OCI-LY3 (cell line): ENCODE results near the gene IRGQ.

Experiments
- H2AFZ ChIP-seq: fragments of 200-600, 300-600 bp; shearing (Covaris generic); 2 replicates; pipeline ENCODE4 v1.6.0; 2014; ENCODE audit warnings: antibody characterized with exemption, low read depth, low read length
- H3K27ac ChIP-seq: fragments of 200-600, 300-600 bp; sonication (generic); 2 replicates; pipeline ENCODE4 v1.5.1; 2014; ENCODE audit warnings: mild to moderate bottlenecking, low read length, moderate library complexity, mixed read lengths
- H3K27me3 ChIP-seq: fragments of 200-600, 300-600 bp; sonication (generic); 2 replicates; pipeline ENCODE4 v1.6.1; 2014; ENCODE audit warnings: low read depth, low read length, mixed read lengths
- H3K36me3 ChIP-seq: fragments of 200-600, 300-600 bp; sonication (generic); replicated peaks from 2 replicates; pipeline ENCODE3; 2014; ENCODE audit warnings: low read depth, low read length, mixed read lengths
- H3K4me1 ChIP-seq: fragments of 300-600, 200-600 bp; sonication (generic); 2 replicates; pipeline ENCODE4 v1.6.1; 2014; ENCODE audit warnings: low read length, mixed read lengths
- H3K4me2 ChIP-seq: fragments of 200-600, 300-600 bp; sonication (generic); 2 replicates; pipeline ENCODE4 v1.6.1; 2014; ENCODE audit warnings: low read length, mixed read lengths
- H3K4me3 ChIP-seq: fragments of 300-600, 200-600 bp; sonication (generic); 2 replicates; pipeline ENCODE4 v1.5.1; 2014; ENCODE audit warnings: antibody characterized with exemption, mild to moderate bottlenecking, low read length, moderate library complexity
- H3K79me2 ChIP-seq: fragments of 300-600, 200-600 bp; shearing (Covaris generic); 2 replicates; pipeline ENCODE4 v1.6.1; 2014; ENCODE audit warnings: mild to moderate bottlenecking, low read length, mixed read lengths
- H3K9ac ChIP-seq: fragments of 300-600, 200-600 bp; shearing (Covaris generic); 2 replicates; pipeline ENCODE4 v1.6.0; 2014; ENCODE audit warnings: mild to moderate bottlenecking, low read length, moderate library complexity
- H3K9me3 ChIP-seq: fragments of 200-600, 300-600 bp; shearing (Covaris generic); 2 replicates; pipeline ENCODE4 v1.6.1; 2014; ENCODE audit warnings: low read length, mixed read lengths; ENCODE audit not compliant: insufficient read depth
- H4K20me1 ChIP-seq: fragments of 200-600, 300-600 bp; sonication (generic); 2 replicates; pipeline ENCODE4 v1.6.1; 2016; ENCODE audit warnings: low read length, mixed read lengths; ENCODE audit not compliant: insufficient read depth
- EZH2phosphoT487 ChIP-seq: fragments of 200-600 bp; shearing (Covaris generic); IDR thresholded peaks from 2 replicates; pipeline ENCODE4 v1.6.1; 2018; ENCODE audit warnings: antibody characterized with exemption, mixed run types, low read depth
- TF ChIP-seq, protein P1 (sequence below): fragments of 200-600, 300-600 bp; sonication (generic); IDR thresholded peaks from 2 replicates; pipeline ENCODE4 v1.5.1; 2014; ENCODE audit warnings: antibody characterized with exemption, low read length, low read depth

Gene IRGQ

DNA sequence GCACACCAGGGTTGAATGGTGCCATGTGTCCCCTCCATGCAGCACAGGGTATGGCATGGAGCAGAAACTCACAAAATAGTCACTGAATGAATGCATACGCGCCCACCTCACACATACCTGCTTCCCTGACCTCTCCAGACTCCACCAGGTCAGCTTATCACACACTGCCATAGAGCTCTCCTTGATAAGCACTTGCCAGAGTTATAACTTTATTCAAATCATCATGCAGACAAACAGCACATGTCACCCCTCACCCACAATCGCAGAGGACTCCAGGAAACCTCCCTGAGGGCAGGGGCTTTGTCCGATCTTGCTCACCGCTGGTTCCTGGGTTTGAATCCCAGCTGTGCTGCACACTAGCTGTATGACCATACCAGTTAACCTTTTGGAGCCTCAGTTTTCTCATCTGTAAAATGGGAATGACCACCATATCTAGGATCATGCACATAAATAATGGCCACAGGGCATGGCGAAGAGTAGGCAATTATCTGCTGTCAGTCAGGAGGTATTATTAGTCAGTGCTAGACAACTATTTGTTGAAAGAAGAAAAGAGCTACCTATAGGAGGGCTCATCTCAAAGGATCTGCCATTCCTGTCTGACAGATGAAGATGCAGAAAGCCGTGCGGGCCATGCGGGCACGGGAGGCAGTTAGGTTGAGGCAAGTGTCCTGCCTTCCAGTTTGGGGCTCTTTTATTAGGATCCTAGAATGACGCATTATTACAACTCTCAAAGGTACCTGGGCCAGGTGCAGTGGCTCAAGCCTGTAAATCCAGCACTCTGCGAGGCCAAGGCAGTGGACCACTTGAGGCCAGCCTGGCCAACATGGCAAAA is 34.6 kb downstream of the IRGQ start:
- Histone ChIP-seq H3K4me3 (no peak overlapping the region), H3K27ac (no peak overlapping the region), H3K79me2 (no peaks in the 10 kb centered on the region), H2AFZ (no peak overlapping the region), H4K20me1 (no peaks in the 10 kb centered on the region), H3K9ac (no peak overlapping the region), H3K4me2 (no peak overlapping the region), H3K9me3 (no peaks in the 10 kb centered on the region), H3K4me1 (no peaks in the 10 kb centered on the region), H3K36me3 (peaks cover 6% of the 10 kb centered on the region), H3K27me3 (no peaks in the 10 kb centered on the region)
- TF ChIP-seq, protein P1, sequence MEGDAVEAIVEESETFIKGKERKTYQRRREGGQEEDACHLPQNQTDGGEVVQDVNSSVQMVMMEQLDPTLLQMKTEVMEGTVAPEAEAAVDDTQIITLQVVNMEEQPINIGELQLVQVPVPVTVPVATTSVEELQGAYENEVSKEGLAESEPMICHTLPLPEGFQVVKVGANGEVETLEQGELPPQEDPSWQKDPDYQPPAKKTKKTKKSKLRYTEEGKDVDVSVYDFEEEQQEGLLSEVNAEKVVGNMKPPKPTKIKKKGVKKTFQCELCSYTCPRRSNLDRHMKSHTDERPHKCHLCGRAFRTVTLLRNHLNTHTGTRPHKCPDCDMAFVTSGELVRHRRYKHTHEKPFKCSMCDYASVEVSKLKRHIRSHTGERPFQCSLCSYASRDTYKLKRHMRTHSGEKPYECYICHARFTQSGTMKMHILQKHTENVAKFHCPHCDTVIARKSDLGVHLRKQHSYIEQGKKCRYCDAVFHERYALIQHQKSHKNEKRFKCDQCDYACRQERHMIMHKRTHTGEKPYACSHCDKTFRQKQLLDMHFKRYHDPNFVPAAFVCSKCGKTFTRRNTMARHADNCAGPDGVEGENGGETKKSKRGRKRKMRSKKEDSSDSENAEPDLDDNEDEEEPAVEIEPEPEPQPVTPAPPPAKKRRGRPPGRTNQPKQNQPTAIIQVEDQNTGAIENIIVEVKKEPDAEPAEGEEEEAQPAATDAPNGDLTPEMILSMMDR, result no peak
- no peak for TF ChIP-seq EZH2phosphoT487

- Histone ChIP-seq H3K27me3 (no peaks in the 10 kb centered on the region), H3K4me3 (no peak overlapping the region), H4K20me1 (no peaks in the 10 kb centered on the region), H3K27ac (no peak overlapping the region), H3K4me2 (no peak overlapping the region), H3K79me2 (no peaks in the 10 kb centered on the region), H3K9me3 (no peaks in the 10 kb centered on the region), H3K4me1 (no peaks in the 10 kb centered on the region), H2AFZ (no peak overlapping the region), H3K9ac (no peak overlapping the region), H3K36me3 (peaks cover 6% of the 10 kb centered on the region)
- no peak for TF ChIP-seq EZH2phosphoT487
- TF ChIP-seq, protein P1, result no peak
Measured at GRCh38 chr19:43560687-43561086, 35.2 kb downstream of the IRGQ start.

DNA sequence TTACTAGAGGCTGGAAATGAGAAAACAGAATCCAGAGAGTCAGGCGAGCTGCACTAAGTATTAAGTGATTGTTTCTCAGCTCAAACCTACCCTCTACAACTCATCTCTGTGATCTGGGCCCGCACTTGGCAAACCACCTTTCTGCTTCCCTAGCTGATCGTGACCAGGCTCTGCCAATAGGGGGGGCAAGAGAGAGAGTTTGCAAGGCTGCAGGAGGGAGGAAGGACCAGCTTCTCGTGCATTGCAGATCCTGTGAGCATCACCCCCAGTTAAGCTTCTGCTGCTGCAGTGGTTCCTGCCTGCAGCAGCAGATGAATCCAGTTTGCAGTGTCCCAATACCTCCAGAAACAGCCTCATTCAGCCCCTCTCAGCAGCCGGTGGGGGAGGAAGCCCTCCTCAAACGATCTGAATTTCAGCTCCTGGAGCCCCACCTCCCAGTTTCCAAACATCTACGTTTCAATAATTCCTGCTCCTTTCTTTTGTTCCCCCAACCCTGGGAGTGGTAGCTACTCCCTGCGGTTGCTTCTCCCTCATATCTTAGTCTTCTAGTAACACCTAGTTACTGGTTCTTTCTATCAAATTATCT is 40.7 kb downstream of the IRGQ start:
- 0 out of 2 replicates have a peak, but pooled peaks cover 3% of the 10 kb centered on the region for H4K20me1 ChIP-seq
- H3K9ac ChIP-seq, result no peak overlapping the region
- H3K9me3 ChIP-seq, result no peaks in the 10 kb centered on the region
- H3K4me1 ChIP-seq, result no peaks in the 10 kb centered on the region
- peaks cover 21% of the 10 kb centered on the region for H3K36me3 ChIP-seq
- no peaks in the 10 kb centered on the region for H3K27me3 ChIP-seq
- H3K79me2 ChIP-seq, result no peaks in the 10 kb centered on the region
- H3K4me3 ChIP-seq, result no peak overlapping the region
- TF ChIP-seq, protein P1, result peak; percentile 83
- no peak for TF ChIP-seq EZH2phosphoT487
- H3K4me2 ChIP-seq, result no peak overlapping the region
- H2AFZ ChIP-seq, result no peak overlapping the region
- no peak overlapping the region for H3K27ac ChIP-seq

DNA sequence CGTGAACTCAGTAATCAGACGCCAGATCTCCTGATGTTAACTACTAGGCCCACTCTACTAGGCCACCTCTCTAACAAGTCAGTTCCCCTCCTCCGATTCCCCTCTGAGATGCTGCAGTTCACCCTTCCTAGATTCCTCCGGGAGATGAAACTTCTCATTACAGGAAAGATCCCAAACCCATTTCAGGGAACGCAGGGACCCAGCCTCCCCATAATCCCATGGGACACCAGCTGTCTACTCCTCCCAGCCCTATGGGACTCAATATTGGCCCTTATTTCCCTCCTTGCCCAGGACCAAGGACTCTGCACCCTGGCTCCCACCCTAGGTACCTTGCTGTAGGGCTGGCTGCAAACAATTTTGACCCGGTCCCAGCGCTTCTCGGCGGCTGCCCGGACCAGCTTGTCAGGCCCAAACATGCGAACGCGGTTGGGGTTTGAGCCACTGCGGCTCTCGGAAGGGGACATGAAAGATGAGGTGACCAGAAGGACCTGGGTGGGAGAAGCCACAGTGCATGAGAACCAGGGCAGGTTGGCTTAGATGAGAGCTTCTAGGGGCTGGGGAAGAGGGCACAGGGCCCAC is 41.5 kb downstream of the IRGQ start:
- Histone ChIP-seq H3K36me3 (peaks cover 26% of the 10 kb centered on the region), H3K9me3 (no peaks in the 10 kb centered on the region), H3K27me3 (no peaks in the 10 kb centered on the region), H3K4me2 (no peak overlapping the region), H3K4me3 (no peak overlapping the region), H3K9ac (no peak overlapping the region), H2AFZ (no peak overlapping the region), H3K4me1 (no peaks in the 10 kb centered on the region), H3K79me2 (no peaks in the 10 kb centered on the region), H3K27ac (no peak overlapping the region), H4K20me1 (0 out of 2 replicates have a peak, but pooled peaks cover 3% of the 10 kb centered on the region)
- TF ChIP-seq EZH2phosphoT487, result no peak
- TF ChIP-seq, protein P1, result no peak
